Ishikawa (cell line): ENCODE measurements around the gene GATAD2A.

Experiments
- EGR1 ChIP-seq: IDR thresholded peaks from 2 replicates; pipeline ENCODE4 v1.6.1; 2012
- EP300 ChIP-seq: IDR thresholded peaks from 2 replicates; pipeline ENCODE4 v1.6.1; 2012; ENCODE audit warnings: borderline replicate concordance
- MAX ChIP-seq: IDR thresholded peaks from 2 replicates; pipeline ENCODE4 v1.6.1; 2012
- RAD21 ChIP-seq: IDR thresholded peaks from 2 replicates; pipeline ENCODE4 v1.6.1; 2012; ENCODE audit warnings: low read depth
- TAF1 ChIP-seq: IDR thresholded peaks from 2 replicates; pipeline ENCODE4 v1.6.1; 2012; ENCODE audit warnings: low read depth, mild to moderate bottlenecking
- TCF12 ChIP-seq: IDR thresholded peaks from 2 replicates; pipeline ENCODE4 v1.6.1; 2012; ENCODE audit warnings: low read depth
- USF1 ChIP-seq: IDR thresholded peaks from 2 replicates; pipeline ENCODE4 v1.6.1; 2012
- TF ChIP-seq, protein P1 (sequence below): IDR thresholded peaks from 2 replicates; pipeline ENCODE4 v1.6.1; 2012; ENCODE audit warnings: low read depth, mild to moderate bottlenecking

- TF ChIP-seq, protein P1, sequence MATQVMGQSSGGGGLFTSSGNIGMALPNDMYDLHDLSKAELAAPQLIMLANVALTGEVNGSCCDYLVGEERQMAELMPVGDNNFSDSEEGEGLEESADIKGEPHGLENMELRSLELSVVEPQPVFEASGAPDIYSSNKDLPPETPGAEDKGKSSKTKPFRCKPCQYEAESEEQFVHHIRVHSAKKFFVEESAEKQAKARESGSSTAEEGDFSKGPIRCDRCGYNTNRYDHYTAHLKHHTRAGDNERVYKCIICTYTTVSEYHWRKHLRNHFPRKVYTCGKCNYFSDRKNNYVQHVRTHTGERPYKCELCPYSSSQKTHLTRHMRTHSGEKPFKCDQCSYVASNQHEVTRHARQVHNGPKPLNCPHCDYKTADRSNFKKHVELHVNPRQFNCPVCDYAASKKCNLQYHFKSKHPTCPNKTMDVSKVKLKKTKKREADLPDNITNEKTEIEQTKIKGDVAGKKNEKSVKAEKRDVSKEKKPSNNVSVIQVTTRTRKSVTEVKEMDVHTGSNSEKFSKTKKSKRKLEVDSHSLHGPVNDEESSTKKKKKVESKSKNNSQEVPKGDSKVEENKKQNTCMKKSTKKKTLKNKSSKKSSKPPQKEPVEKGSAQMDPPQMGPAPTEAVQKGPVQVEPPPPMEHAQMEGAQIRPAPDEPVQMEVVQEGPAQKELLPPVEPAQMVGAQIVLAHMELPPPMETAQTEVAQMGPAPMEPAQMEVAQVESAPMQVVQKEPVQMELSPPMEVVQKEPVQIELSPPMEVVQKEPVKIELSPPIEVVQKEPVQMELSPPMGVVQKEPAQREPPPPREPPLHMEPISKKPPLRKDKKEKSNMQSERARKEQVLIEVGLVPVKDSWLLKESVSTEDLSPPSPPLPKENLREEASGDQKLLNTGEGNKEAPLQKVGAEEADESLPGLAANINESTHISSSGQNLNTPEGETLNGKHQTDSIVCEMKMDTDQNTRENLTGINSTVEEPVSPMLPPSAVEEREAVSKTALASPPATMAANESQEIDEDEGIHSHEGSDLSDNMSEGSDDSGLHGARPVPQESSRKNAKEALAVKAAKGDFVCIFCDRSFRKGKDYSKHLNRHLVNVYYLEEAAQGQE, result no peak
- TF ChIP-seq RAD21 (no peak), EP300 (no peak), MAX (no peak), USF1 (no peak), TAF1 (no peak), EGR1 (no peak), TCF12 (no peak)
These were observed 108.2 kb downstream of the GATAD2A start for GRCh38 chr19:19513682-19514081.
